GM21390 (cell line): ENCODE measurements around the gene LZTS2.
A peak's percentile ranks its signal among the peaks of the same experiment; 100 is the strongest.

Experiments used
- ATAC-seq: cut with Tn5 transposase; IDR thresholded peaks from one replicate; pipeline ENCODE4 v1.9.1; 2021; ENCODE audit not compliant: unreplicated experiment

The LZTS2 gene

DNA sequence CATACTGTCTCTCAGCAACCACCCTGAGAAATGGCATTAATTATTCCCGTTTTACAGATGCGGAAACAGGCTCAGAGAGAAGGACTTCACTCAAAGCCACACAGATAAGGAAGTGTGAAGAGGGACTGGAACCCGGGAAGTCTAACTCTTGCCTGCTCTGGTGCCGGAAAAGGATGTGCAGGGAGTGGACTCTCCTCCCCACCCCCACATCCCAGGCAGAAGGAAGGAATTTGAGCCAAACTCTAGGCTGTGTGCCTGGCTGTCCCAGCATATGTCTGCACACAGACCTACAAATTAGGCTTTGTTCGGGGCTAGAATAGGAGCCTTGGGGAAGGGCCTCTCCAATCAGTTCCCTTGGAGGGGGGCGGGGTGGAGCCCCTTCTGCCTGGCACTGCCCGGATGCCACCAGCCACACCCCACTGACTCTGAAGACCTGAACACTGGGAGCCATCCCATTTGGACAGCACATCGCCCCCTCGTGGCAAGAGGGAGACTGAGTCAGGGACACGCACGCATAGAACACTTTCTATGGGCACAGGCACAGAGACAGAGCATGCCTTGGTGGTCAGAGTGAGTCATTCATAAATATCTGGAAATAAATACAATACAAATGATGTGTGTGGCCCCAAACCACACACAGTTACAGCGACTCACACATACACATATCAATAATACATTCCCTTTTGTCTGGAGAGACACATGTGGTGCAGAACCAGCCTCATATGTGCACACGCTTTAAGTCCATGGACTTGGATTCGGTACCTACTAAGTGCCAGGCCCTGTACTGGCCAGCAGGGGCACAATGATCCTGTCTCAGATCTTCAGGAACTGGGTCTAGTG, 13.1 kb downstream of the LZTS2 start:
- ATAC-seq = peak; percentile 89

GRCh38 chr10:101013365-101013825, 13.8 kb downstream of the LZTS2 start:
- no peak for ATAC-seq

DNA sequence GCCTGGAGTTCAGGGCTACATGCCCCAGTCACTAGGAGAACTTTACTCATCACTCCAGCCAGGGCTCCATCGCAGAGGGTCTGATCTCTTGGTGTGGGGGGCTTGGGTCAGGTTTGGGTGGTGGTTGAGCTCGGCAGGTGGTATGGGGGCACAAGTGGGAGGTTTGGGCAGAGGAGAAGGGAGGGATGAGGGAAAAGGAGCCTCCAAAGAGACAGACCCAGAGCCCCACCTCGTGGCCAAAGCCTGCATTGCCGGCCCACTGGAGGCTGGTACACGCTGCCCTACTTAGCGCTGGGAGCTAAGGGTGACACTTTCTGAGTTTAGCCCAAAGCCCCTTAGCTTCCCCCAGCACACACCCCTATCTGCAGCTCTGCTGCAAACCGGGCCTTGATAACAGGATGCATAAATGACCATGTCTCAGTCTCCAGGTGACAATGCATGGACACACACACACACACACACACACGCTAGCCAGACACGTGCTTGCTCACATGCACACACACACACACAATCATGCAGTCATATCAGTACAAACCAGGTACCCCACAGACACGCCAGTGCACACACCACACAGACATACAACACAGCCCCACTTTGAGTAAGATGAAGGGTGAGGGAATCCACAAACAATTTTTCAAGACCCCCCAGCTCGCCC, 14.7 kb downstream of the LZTS2 start:
- ATAC-seq = no peak

DNA sequence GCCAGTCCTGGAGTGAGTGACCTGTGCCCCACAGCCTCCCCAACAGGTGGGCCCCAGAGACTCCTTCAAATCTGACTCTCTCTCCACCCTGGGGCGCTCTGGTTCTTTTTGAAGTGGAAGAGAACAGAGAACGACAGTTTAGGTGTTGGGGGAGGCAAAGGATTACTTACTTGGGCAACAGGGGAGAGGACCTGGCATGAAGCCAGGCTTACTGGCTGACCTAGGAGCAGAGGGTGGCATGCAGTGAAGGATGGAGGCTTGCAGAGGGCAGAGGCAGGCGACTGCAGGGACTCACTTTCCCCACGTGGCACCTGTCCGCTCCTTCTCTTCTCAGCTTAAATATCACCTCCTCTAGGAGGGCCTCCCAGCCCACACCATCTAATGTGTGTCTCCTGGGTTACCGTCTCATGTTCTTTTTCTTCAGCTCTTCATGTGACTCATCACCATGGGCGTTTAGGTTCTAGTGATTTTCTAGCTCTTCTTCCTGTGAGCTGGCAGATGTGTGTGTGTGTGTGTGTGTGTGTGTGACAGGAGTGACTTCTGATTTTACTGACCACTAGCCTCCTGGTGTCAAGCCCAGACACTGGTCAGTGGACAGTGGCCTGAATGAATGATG, 15.5 kb downstream of the LZTS2 start:
- no peak for ATAC-seq

- no peak for ATAC-seq
These were observed 16.0 kb downstream of the LZTS2 start for GRCh38 chr10:101015582-101015973.

DNA sequence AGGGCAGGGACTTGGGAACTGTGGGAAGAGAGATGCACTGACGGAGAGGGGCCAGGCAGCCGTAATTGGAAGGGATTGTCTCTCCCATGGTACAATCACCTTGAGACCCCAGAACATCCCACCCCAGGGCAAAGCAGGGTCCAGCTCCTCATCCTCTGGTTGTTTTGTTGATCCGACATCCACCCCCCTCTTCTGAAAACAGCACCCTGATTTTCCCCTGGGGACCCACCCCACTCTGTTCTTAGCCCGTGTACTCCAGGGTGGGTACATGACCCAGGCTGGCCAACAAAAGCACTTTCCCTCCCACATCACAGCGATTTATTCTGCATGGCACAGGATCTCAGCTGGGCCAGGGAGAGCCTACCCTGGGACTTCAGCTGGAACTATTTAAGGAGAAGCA, 17.2 kb downstream of the LZTS2 start:
- no peak for ATAC-seq

- ATAC-seq = no peak
These were observed 18.6 kb downstream of the LZTS2 start for GRCh38 chr10:101018118-101018599.

- ATAC-seq = no peak
These were observed 19.2 kb downstream of the LZTS2 start for GRCh38 chr10:101018600-101019439.

- ATAC-seq = no peak
These were observed 19.8 kb downstream of the LZTS2 start for GRCh38 chr10:101019440-101019703.

DNA sequence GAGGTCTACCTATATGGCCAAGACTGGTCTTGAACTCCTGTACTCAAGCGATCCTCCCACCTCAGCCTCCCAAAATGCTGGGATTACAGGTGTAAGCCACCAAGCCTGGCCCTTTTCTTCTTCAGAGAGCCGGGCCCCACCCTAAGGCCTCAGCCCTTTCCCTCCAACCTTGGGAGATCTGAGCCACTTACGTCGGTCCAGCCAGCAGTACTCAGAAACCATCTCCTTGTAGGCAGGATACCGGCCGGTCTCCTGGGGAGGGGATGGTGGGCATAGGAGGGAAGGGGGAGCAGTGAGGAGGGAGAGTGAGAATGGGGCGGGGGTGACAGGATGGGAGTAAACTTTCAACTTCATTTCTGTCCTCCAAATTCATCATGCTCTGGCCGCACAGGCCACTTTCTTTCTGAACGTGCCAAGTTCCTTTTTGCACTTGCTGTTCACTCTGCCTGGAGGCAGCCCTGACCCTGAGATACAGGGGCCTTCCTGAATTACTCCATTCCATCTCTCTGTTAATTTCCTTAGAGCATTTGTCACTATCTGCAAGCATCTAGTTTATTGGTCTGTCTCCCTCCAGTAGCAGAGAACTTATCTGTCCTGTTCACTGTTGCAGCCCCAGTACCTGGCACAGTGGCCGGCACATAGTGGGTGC, 20.9 kb downstream of the LZTS2 start:
- no peak for ATAC-seq

GRCh38 chr10:101021239-101021638, 21.6 kb downstream of the LZTS2 start:
- ATAC-seq = no peak

- no peak for ATAC-seq
These were observed 22.2 kb downstream of the LZTS2 start for GRCh38 chr10:101021692-101022251.

DNA sequence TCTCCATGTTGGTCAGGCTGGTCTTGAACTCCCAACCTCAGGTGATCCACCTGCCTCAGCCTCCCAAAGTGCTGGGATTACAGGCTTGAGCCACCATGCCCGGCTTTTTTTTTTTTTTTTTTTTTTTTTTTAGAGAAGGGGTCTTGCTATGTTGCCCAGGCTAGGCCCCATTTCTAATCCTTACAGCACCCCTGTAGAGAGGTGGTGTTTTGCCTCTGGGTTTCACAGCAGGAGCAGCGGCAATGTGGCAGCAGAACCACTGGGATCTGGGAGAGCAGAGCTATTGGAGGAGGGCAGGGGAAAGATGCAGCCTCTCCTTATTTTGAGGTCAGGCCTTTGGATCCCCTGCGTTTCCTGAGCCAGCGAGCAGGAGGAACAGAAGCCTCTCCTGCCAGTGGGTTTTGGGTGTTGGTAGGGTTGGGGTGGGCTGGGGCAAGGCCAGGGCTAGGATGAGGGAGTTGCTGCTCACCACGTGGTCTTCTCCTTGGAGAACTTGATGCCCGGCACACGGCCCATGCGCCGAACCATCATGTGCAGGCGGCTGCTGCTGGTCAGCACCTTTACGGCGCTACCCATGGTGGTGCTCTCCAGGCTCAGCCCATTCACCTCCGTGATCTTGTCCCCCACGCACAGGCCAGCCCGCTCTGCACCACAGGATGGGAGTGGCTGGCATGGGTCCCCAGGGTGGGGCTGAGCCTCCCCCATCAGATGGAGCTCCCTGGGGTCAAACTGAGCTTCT, 23.5 kb downstream of the LZTS2 start:
- no peak for ATAC-seq

DNA sequence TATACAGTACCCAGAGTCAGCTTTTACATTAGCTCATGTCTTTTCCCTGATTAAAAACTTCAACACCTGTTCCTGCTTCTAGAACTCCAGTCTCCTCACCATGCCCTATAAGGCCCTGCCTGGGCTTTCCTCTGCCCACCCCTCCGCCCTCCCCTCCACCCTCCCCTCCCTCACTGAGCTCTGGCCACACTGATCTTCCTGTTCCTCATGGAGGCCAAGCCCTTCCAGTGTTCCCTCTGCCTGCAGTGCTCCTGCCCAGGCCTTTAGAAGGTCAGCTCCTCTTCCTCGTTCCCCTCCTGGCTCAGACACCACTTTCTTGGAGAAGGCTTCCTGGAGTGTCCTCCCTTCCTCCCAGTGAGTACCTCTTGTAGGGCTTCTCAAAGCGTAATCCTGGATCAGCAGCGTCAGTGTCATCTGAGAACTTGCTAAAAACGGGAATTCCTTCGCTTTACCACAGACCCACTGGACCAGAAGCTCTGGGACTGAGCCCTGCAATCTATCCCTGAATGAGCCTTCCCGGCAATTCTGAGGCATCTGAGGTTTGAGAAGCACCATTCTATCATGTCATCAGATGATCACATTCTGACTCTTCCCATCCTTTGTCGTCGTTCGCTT, 27.6 kb downstream of the LZTS2 start:
- no peak for ATAC-seq

DNA sequence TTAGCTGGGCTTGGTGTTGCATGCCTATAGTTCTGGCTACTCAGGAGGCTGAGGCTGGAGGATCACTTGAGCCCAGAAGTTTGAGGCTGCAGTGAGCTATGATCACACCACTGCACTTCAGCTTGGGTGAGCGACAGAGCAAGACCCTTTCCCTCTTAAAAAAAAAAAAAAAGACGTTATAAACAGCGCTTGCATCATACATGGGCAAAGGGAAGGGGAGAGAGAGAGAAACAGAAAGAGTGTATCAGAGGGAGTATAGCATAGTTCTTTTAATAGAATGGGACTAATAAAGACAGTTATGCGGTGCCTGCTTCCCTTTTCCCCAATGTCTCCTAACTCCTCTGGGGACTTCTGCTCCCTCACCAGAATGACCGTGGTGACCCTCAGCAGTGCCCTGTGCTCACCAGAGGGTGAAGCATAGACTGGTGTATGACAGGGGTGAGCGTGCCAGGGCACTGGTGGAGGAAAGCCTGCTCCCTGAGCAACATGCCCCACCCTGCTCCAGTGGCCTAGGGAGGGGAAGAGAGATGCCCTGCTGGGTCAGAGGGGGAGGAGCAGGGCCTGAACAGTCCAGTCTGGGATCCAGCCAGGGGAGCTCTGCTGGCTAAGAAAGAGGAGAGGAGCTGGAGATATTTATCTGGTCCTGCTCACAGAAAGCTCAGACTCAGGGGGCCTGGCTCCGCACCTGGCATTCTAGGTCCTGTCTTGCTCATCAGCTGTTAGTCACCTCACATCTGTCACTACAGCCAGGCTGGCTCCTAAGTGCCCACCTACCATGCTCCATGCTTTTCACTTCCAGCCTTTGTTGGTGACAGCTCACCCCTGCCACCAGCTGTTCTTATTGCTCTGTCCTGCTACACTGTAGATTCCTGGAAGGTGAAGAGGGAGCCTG, 29.1 kb downstream of the LZTS2 start:
- no peak for ATAC-seq

DNA sequence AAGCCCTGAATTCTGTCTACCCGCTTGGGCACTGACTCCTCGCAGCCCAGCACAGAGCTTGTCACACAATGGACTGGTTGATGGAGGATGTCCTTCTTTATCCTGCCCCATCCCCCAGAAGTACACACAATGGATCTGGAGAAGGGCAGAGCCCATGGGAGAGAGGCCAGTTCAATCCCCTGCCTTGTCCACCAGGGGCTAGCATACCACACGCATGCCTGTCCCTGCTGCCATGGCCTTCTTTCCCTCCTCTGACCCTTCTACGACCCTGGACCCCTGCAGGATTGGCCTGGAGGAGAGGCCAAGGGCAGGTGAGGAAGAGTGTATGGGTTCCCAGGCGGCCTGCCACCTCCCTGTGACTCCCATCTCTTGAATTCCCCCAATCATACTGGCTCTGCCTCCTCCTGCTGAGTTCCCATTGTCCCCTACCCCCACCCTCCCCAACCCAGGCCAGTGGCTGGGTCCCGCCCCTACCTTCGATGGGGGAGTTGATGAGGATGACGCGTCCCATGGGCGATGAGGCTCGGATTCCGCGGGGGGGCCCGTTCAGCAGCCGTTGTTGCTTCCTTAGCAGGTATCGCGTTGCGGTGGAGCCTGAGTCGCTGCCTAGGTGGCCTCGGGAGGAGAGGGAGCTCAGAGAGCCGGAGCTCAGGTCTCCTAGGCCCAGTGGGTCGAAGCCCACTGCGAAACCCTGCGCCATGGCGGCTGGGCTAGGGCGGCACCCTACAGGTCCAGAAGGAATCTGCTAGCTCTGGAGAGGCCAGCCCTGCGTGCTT, 30.1 kb downstream of the LZTS2 start:
- ATAC-seq = no peak

DNA sequence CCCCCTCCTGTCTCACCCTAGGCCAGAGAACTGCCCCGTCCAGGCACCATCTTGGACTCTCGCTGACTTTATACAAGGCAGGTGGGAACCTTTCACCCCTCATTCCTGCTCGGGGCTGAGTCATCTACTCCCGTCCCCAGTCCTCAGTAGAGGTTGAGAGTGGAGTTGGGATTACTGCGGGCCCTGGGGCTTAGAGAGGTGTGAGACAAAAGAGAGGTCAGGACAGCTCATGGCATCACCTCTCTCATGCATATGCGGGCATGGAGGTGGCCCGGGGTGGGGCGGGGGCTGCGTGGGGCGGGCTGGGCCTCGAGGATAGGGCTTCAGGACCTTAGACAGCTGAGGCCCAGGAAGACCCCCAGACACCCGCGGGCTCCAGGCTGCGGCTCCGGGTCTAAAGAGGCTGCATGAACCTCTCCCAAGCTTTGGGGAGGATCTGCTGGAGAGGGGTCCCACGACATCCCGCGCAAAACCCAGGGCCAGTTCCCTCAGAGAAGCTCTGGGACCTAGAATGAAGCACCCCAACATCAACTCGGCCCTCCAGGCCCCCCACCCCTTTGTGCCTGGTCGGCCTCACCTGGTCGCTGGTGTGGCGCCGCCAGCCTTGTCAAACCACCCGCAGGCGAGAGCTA, 31.0 kb downstream of the LZTS2 start:
- no peak for ATAC-seq
